Measurements from ENCODE around the gene TMEM169. TPM values are rescaled to one million over a fixed set of nuclear protein-coding genes. Genes with fewer than 3 reads are reported as not detected.

TMEM169 gene
- total RNA-seq, 2 experiments from 2014 or later = 1.1 to 2.0 TPM

DNA sequence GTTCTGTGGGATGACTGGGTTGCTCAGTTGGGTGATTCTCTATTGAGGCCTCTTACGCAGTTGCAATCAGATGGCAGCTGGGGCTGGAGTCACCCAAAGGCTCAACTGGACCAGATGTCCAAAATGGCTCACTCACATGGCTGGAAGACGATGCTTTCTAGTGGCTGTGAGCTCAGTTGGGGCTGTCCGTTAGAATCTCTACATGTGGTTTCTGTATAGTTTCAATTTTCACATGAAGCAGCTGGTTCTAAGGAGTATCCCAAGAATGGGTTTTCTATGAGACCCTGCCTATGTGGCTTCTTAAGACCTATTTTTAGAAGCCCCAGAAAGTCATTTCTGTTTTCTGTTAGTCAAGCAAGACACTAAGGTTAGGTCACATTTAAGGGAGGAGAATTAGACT lies 31.9 kb downstream of the TMEM169 start:
- H3K4me1 Mint-ChIP-seq = peaks cover 65% of the 10 kb centered on the region
- H3K4me3 Mint-ChIP-seq = peak overlapping the region; percentile 41
- POLR2A ChIA-PET = no interaction called here
- no peaks in the 10 kb centered on the region for H3K27me3 Mint-ChIP-seq
- ATAC-seq (ENCODE audit: low read depth) (no peak), DNase-seq (no peak)
- H3K36me3 Mint-ChIP-seq = peaks cover 56% of the 10 kb centered on the region
- H3K27ac Mint-ChIP-seq = peak overlapping the region; percentile 81
- H3K9me3 Mint-ChIP-seq = no peaks in the 10 kb centered on the region

DNA sequence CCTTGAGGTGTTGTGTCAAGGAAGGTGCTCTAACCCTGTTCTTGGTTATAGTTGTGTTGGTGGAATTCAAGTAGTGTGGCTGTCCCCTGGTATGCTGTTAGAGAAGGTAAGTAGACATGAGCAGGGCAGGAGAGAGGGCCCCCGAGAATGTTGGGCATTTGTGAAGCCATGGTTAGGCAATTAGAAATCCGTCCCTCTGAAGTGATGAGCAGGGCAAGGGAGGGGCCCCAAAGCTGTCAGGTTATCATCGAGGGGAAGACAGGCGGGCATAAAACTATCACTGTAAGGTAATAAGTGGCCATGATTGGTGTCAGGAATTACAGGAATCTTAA lies 32.6 kb downstream of the TMEM169 start:
- DNase-seq (no peak), ATAC-seq (ENCODE audit: low read depth) (no peak)
- Mint-ChIP-seq H3K9me3 (no peaks in the 10 kb centered on the region), H3K27ac (peak overlapping the region; percentile 88), H3K36me3 (peaks cover 59% of the 10 kb centered on the region), H3K4me1 (peaks cover 67% of the 10 kb centered on the region), H3K27me3 (no peaks in the 10 kb centered on the region), H3K4me3 (peak overlapping the region; percentile 97)
- POLR2A ChIA-PET = interaction anchor here (0.6 kb wide), 1 partner anchor 53 kb away, joined by 4 read pairs; no protein-coding TSS in a partner anchor

DNA sequence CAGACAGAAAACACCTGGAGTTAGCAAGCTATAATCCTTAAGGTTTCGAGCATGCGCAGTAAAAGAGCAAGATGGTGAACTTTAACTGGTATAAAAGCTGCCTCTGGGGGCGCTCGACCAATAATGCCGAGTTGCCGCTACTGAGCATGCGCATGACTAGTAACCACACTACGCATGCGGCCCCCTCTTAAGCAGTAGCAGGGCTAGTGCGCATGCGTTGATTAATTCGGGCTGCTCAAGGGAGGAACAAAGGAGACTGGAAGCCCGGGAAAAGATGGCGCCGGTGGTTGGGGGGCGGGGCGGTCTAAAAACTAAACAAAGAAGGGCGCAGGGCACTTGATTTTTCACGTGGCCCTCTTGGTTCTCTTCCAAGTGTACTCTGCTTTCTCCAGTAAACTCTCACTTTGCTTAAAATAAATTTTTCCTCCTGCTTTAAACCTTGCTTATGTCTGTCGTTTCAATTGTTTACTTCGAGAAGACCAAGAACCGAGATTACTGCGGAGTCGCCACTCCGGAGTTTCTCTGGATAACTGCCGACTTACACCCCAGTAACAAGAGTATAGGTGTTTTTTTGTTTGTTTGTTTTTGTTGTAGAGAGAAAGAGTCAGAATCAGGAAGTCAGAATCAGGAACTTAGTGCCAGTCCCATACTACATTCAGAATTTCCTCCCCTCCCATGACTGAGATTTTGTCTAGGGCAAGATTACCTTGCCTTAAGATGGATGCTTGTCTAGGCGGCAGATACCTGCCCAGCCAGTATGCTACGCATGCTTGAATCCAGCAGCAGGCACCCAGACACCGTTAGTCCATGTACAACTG lies 33.2 kb downstream of the TMEM169 start:
- no peaks in the 10 kb centered on the region for H3K9me3 Mint-ChIP-seq
- no peaks in the 10 kb centered on the region for H3K27me3 Mint-ChIP-seq
- H3K4me1 Mint-ChIP-seq = peaks cover 70% of the 10 kb centered on the region
- peaks cover 62% of the 10 kb centered on the region for H3K36me3 Mint-ChIP-seq
- ATAC-seq (ENCODE audit: low read depth) = peak; percentile 93
- peak overlapping the region; percentile 97 for H3K4me3 Mint-ChIP-seq
- DNase-seq = peak; percentile 91
- peak overlapping the region; percentile 88 for H3K27ac Mint-ChIP-seq
- POLR2A ChIA-PET = interaction anchor here (0.6 kb wide), 2 partner anchors 9 to 54 kb away, joined by 3 to 4 read pairs; no protein-coding TSS in a partner anchor

DNA sequence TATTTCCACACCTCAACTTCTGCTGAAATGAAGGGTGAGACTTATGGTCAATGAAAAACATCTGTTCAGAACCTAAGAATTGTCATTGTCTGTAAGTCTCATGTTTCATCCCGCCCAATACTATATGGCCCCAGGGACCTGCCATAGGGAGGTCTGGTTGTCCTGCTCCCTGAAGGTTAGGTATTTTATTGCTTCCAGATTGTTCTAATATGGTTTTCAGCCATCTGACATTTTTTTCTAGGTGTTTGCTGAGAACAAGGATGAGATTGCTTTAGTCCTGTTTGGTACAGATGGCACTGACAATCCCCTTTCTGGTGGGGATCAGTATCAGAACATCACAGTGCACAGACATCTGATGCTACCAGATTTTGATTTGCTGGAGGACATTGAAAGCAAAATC lies 34.7 kb downstream of the TMEM169 start:
- POLR2A ChIA-PET = no interaction called here
- peaks cover 76% of the 10 kb centered on the region for H3K4me1 Mint-ChIP-seq
- no peaks in the 10 kb centered on the region for H3K9me3 Mint-ChIP-seq
- no peak for DNase-seq
- no peaks in the 10 kb centered on the region for H3K27me3 Mint-ChIP-seq
- H3K4me3 Mint-ChIP-seq = peak overlapping the region; percentile 37
- ATAC-seq (ENCODE audit: low read depth) = no peak
- H3K36me3 Mint-ChIP-seq = peaks cover 57% of the 10 kb centered on the region
- peak overlapping the region; percentile 22 for H3K27ac Mint-ChIP-seq

DNA sequence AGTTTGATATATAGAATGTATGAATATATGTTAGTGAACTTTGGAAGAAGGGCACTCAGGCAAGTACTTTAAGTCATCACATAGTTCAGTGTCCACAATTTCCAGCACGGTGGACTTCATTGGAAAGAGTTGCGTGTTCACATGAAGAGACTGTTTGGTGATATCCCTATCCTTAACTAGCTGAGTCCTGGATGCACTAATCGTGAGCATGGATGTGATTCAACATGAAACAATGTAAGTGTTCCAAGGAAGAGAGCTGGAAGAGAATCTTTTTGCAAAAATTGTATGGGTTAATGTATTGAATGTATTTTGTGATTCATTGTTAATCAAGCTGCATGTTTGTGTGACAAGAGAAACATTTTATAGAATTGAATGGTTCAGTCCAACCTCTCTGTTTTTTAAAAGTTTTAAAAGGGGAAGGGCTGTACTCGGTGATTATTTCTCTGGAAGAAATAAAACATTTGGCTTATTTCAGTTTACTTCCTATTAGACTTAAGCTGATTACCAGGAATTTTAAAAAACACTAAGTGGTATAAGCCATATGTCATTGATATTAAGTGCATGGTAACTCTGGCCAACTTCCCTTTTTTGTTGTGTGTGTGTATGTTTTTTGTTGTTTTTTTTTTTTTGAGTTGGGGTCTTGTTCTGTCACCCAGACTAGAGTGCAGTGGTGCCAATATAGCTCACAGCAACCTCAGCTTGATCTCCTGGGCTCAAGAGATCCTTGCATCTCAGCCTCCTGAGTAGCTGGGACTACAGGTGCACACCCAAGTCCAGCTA lies 36.0 kb downstream of the TMEM169 start:
- no peaks in the 10 kb centered on the region for H3K27me3 Mint-ChIP-seq
- H3K4me3 Mint-ChIP-seq = peak overlapping the region; percentile 35
- H3K36me3 Mint-ChIP-seq = peaks cover 63% of the 10 kb centered on the region

DNA sequence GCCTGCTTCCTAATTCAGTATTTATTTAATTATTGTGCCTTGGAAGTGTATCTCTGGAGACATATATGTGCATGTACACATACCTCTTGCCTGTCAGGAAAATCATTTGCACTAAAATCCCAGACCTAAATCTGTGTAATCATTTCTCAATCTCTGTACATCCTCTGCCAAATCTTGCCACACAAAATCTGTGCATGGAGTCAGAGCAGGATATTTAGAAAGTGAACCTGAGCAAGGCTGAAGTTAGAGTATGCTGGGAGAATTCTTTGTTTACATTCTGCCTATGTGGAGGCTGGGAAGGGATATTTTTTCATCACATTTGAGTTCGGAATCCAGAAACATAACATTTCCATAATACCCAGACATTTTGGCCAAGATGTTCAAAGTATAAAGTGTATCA lies 36.8 kb downstream of the TMEM169 start:
- Mint-ChIP-seq H3K36me3 (peaks cover 63% of the 10 kb centered on the region), H3K27ac (peak overlapping the region; percentile 77), H3K27me3 (no peaks in the 10 kb centered on the region), H3K4me1 (peaks cover 70% of the 10 kb centered on the region), H3K9me3 (no peaks in the 10 kb centered on the region), H3K4me3 (peak overlapping the region; percentile 31)
- DNase-seq (no peak), ATAC-seq (ENCODE audit: low read depth) (no peak)
- POLR2A ChIA-PET = interaction anchor here (2.9 kb wide), 1 partner anchor 17 kb away, joined by 13 read pairs; no protein-coding TSS in a partner anchor

More for the DNA sequence above, 36.0 kb downstream of the TMEM169 start:
- DNase-seq = no peak
- Mint-ChIP-seq H3K4me1 (peaks cover 75% of the 10 kb centered on the region), H3K9me3 (no peaks in the 10 kb centered on the region), H3K27ac (peak overlapping the region; percentile 77)
- no peak for ATAC-seq (ENCODE audit: low read depth)
- POLR2A ChIA-PET = interaction anchor here (0.9 kb wide), 1 partner anchor 9 kb away, joined by 3 read pairs; the partner anchor contains the start of gene XRCC5

DNA sequence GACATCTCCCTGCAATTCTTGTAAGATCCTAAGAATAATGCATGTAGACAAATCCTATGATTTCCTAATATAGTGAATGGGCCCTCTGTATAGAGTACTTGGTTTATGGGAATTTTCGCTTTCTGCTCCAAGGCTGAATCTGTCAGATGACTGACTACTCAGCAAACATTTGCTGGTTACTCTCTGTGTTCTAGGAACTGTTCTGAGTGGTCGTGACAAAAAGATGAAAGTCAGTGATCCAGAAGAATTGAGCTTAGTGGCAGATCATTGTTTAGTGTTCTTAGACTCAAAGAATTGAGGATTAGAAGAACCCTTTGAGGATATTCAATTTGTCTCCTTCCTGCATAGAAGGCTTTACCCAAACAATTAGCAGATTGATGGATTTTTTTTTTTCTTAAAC lies 37.4 kb downstream of the TMEM169 start:
- H3K4me1 Mint-ChIP-seq = peaks cover 65% of the 10 kb centered on the region
- ATAC-seq (ENCODE audit: low read depth) (no peak), DNase-seq (no peak)
- no peaks in the 10 kb centered on the region for H3K27me3 Mint-ChIP-seq
- peaks cover 59% of the 10 kb centered on the region for H3K36me3 Mint-ChIP-seq
- H3K9me3 Mint-ChIP-seq = no peaks in the 10 kb centered on the region
- H3K27ac Mint-ChIP-seq = peak overlapping the region; percentile 87
- H3K4me3 Mint-ChIP-seq = peak overlapping the region; percentile 72
- POLR2A ChIA-PET = interaction anchor here (0.6 to 3.1 kb wide), 5 partner anchors 9 to 380 kb away, joined by 3 to 19 read pairs (median 4); partner anchors contain the start of genes RPL37A and XRCC5

DNA sequence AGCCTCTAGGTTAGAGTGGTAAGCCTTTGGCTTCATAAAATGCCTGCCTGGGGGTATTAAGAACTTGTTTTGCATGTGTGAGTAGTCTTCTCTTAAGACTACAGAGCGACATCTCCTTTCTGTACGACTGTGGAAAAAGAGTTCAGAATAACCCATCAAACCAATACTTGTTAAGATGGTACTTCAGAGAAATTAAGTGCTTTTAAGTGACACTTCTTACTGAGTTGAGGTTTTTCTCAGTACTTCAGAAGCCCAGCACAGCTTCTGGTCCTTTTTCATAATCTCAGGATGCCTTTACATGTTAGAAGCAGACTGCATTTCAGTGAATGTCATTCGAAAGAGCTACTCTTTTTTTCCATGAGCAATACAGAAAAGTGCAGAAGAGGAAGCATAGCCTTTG lies 38.3 kb downstream of the TMEM169 start:
- Mint-ChIP-seq H3K4me3 (peak overlapping the region; percentile 64), H3K27ac (peak overlapping the region; percentile 87), H3K36me3 (peaks cover 58% of the 10 kb centered on the region), H3K4me1 (peaks cover 66% of the 10 kb centered on the region), H3K27me3 (no peaks in the 10 kb centered on the region), H3K9me3 (no peaks in the 10 kb centered on the region)
- peak; percentile 90 for ATAC-seq (ENCODE audit: low read depth)
- POLR2A ChIA-PET = interaction anchor here (0.8 to 3.1 kb wide), 8 partner anchors 10 to 379 kb away, joined by 3 to 19 read pairs (median 4); partner anchors contain the start of genes PECR, RPL37A, SMARCAL1 and XRCC5
- DNase-seq = no peak

DNA sequence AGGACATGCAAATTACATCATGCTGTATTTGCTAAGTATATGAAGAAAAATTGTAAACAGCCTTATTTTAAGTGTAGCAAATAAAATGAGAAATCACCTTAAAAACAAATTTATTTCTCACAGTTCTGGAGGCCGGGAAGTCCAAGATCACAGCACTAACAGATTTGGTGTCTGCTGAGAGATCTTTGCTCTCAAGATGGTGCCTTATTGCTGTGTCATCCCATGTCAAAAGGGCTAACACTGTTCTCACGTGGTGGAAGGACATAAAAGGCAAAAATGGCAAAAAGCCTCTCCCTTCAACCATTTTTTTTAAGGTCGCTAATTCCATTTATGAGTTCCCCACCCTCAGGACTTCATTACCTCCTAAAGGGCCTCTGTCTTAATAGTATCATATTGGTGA lies 39.5 kb downstream of the TMEM169 start:
- H3K4me3 Mint-ChIP-seq = peak overlapping the region; percentile 49
- peaks cover 61% of the 10 kb centered on the region for H3K4me1 Mint-ChIP-seq
- peak overlapping the region; percentile 87 for H3K27ac Mint-ChIP-seq
- no peak for ATAC-seq (ENCODE audit: low read depth)
- peaks cover 58% of the 10 kb centered on the region for H3K36me3 Mint-ChIP-seq
- DNase-seq = no peak
- POLR2A ChIA-PET = interaction anchor here (1.4 to 3.1 kb wide), 3 partner anchors 11 to 17 kb away, joined by 3 to 19 read pairs (median 13); partner anchors contain the start of gene XRCC5
- no peaks in the 10 kb centered on the region for H3K27me3 Mint-ChIP-seq
- H3K9me3 Mint-ChIP-seq = no peaks in the 10 kb centered on the region

DNA sequence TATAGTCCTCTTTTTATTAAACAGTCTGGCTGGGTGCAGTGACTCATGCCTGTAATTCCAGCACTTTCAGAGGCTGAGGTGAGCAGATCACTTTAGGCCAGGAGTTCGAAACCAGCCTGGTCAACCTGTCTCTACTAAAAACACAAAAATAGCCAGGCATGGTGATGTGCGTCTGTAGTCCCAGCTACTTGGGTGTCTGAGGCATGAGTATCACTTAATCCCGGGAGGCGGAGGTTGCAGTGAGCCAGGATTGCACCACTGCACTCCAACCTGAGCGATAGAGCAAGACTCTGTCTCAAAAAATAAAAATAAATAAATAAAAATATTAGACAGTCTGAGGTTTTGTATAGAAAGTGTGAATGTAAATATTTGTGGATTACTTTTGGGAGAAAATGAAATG lies 45.2 kb downstream of the TMEM169 start:
- H3K9me3 Mint-ChIP-seq = no peaks in the 10 kb centered on the region
- no peak for DNase-seq
- no peak overlapping the region for H3K27ac Mint-ChIP-seq
- POLR2A ChIA-PET = no interaction called here
- H3K36me3 Mint-ChIP-seq = peaks cover 46% of the 10 kb centered on the region
- H3K4me1 Mint-ChIP-seq = peaks cover 37% of the 10 kb centered on the region
- H3K27me3 Mint-ChIP-seq = no peaks in the 10 kb centered on the region
- no peak overlapping the region for H3K4me3 Mint-ChIP-seq
- ATAC-seq (ENCODE audit: low read depth) = no peak

DNA sequence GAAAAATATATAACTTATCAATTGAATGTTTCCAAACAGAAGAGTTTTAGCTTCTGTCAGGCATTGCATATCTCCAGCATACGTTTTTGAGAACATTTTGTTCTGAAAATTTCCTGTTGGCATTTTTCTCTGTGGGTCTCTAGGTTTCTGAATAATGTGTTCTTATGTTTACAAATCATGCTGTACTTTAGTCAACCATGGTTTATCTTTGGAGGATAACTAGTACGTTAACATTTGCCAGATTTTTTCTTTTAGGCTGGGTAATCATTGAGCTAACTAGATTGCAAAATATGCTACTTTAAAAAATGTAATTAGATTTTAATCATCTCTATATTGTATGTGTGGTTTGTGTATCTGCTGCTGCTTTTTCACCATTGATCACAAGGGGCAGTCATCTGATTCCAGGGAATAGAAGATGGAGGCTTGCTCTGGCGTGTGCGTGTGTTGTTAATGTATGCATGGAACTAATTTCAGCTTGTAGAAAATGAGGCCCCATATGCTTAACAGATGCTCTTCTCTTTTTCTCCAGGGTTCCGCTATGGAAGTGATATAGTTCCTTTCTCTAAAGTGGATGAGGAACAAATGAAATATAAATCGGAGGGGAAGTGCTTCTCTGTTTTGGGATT lies 48.7 kb downstream of the TMEM169 start:
- H3K4me3 Mint-ChIP-seq = no peak overlapping the region
- DNase-seq (no peak), ATAC-seq (ENCODE audit: low read depth) (no peak)
- no peaks in the 10 kb centered on the region for H3K27me3 Mint-ChIP-seq
- peaks cover 37% of the 10 kb centered on the region for H3K4me1 Mint-ChIP-seq
- H3K9me3 Mint-ChIP-seq = no peaks in the 10 kb centered on the region
- H3K27ac Mint-ChIP-seq = no peak overlapping the region
- POLR2A ChIA-PET = interaction anchor here (0.6 kb wide), 1 partner anchor 13 kb away, joined by 3 read pairs; no protein-coding TSS in a partner anchor
- peaks cover 52% of the 10 kb centered on the region for H3K36me3 Mint-ChIP-seq

DNA sequence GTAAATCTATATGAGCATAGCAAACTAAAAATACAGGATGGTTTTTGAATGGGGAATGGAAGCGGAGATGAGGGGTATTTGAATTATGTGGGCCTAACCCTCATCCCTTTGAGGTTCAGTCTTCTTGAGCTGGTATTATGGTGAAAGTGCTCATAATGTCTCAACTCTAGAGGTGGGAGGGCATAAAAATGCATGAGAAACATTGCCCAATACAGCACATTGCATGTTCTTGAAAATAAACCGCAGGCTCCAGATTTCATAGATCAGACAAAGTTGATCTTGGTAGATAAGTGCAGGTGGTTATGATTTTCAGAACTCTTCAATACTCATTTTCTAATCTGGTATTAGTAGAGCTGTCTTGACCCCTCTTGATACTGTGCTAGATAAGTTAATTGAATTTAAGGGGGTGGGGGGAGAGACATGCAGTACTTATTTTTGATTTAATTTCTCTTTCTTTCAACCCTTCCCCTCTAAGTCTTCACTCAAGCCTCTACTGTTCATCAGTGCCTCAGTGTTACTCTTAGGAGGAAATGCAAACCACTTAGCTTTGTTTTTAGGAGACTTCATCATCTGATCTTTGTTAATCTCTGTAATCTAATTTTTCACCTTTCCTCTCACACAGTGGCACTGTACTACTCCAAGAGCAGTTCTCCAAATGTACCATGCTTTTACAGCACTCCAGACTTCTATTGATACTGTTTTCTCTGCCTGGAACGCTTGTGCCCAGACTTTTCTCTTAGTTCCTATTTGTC lies 49.6 kb downstream of the TMEM169 start:
- POLR2A ChIA-PET = no interaction called here
- H3K36me3 Mint-ChIP-seq = peaks cover 54% of the 10 kb centered on the region
- no peak overlapping the region for H3K4me3 Mint-ChIP-seq
- no peaks in the 10 kb centered on the region for H3K27me3 Mint-ChIP-seq
- no peak for ATAC-seq (ENCODE audit: low read depth)
- H3K4me1 Mint-ChIP-seq = peaks cover 36% of the 10 kb centered on the region
- no peak for DNase-seq
- peak overlapping the region; percentile 44 for H3K27ac Mint-ChIP-seq
- H3K9me3 Mint-ChIP-seq = no peaks in the 10 kb centered on the region
